OCI-LY3 (cell line): ENCODE data around the gene PLEKHG3.

Experiments used
- EZH2phosphoT487 ChIP-seq: fragments of 200-600 bp; shearing (Covaris generic); IDR thresholded peaks from 2 replicates; pipeline ENCODE4 v1.6.1; 2018; ENCODE audit warnings: antibody characterized with exemption, mixed run types, low read depth
- TF ChIP-seq, protein P1 (sequence below): fragments of 200-600, 300-600 bp; sonication (generic); IDR thresholded peaks from 2 replicates; pipeline ENCODE4 v1.5.1; 2014; ENCODE audit warnings: antibody characterized with exemption, low read length, low read depth

DNA sequence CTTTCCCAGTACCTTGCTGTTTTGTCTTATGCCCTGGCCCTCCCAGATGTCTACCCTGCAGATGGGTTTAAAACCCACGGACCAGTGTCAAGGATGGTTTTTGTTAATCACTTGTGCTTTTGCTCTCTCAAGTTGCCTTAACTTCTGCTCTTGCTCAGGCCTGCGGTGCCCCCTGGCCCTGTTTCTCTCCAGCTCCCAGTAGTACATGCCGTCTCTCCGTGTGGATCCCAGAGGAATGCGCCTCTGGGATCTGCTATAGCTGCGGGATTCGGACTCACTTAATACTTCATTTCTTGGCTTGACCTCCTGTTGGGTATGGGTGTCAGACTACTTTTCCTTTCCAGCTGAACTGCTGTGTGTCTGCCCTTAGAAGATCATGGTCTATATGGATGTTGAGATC, 14.5 kb downstream of the PLEKHG3 start:
- TF ChIP-seq, protein P1, sequence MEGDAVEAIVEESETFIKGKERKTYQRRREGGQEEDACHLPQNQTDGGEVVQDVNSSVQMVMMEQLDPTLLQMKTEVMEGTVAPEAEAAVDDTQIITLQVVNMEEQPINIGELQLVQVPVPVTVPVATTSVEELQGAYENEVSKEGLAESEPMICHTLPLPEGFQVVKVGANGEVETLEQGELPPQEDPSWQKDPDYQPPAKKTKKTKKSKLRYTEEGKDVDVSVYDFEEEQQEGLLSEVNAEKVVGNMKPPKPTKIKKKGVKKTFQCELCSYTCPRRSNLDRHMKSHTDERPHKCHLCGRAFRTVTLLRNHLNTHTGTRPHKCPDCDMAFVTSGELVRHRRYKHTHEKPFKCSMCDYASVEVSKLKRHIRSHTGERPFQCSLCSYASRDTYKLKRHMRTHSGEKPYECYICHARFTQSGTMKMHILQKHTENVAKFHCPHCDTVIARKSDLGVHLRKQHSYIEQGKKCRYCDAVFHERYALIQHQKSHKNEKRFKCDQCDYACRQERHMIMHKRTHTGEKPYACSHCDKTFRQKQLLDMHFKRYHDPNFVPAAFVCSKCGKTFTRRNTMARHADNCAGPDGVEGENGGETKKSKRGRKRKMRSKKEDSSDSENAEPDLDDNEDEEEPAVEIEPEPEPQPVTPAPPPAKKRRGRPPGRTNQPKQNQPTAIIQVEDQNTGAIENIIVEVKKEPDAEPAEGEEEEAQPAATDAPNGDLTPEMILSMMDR = no peak
- no peak for TF ChIP-seq EZH2phosphoT487
